ENCODE data around the gene TTC7B.

Gene TTC7B

DNA sequence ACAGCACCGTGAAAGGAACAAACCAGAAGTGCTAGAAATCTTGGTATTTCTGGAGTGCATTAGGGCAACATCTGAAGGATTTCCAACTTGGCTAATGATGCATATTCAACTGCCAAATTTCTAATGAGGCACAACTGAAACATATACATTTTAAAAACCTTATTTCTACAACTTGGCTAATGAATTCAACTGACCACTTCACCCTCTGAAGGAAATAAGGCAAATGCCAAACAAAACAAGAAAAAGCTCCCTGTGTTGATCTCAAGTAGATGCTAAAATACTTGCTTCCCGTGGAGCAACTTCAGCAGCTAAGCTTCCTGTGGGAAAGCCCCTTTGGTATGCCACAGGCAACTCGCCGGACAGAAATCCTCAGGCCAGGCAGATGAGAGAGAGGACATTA is 167.1 kb downstream of the TTC7B start:
- Histone ChIP-seq H3K4me1 (ENCODE audit: control insufficient read depth, insufficient read depth, low read length, poor library complexity, severe bottlenecking) (no peaks in the 10 kb centered on the region), H3K9me3 (ENCODE audit: control insufficient read depth, low read length) (no peaks in the 10 kb centered on the region), H3K4me3 (ENCODE audit: insufficient read depth, low read depth, low read length, poor library complexity, severe bottlenecking) (no peak overlapping the region), H3K36me3 (ENCODE audit: control insufficient read depth, insufficient read depth, low read length) (no peaks in the 10 kb centered on the region), H3K27ac (ENCODE audit: insufficient read depth, low read length, poor library complexity, severe bottlenecking) (no peak overlapping the region), H3K27me3 (replicated peaks; ENCODE audit: control insufficient read depth, insufficient read depth, low read length, poor library complexity, severe bottlenecking) (no peaks in the 10 kb centered on the region)
- DNase-seq = no peak

DNA sequence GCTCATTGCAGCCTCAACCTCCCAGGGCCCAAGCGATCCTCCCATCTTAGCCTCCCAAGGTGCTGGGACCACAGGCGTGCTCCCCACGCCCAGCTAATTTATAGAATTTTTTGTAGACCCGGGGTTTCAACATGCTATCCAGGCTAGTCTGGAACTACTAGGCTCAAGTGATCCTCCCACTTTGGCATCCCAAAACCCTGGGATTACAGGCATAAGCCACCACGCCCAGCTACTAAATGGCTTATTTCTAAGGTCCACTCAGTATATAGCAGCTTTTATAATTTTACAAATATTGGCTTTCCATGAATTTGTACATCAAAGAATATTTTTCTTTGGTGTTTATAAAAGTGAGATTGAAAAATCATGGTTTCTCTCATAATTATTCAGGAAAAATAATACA is 167.8 kb downstream of the TTC7B start:
- Histone ChIP-seq H3K36me3 (ENCODE audit: control insufficient read depth, insufficient read depth, low read length) (no peaks in the 10 kb centered on the region), H3K9me3 (ENCODE audit: control insufficient read depth, low read length) (no peaks in the 10 kb centered on the region), H3K4me1 (ENCODE audit: control insufficient read depth, insufficient read depth, low read length, poor library complexity, severe bottlenecking) (no peaks in the 10 kb centered on the region), H3K4me3 (ENCODE audit: insufficient read depth, low read depth, low read length, poor library complexity, severe bottlenecking) (no peak overlapping the region), H3K27ac (ENCODE audit: insufficient read depth, low read length, poor library complexity, severe bottlenecking) (no peak overlapping the region), H3K27me3 (replicated peaks; ENCODE audit: control insufficient read depth, insufficient read depth, low read length, poor library complexity, severe bottlenecking) (no peaks in the 10 kb centered on the region)
- DNase-seq = no peak

DNA sequence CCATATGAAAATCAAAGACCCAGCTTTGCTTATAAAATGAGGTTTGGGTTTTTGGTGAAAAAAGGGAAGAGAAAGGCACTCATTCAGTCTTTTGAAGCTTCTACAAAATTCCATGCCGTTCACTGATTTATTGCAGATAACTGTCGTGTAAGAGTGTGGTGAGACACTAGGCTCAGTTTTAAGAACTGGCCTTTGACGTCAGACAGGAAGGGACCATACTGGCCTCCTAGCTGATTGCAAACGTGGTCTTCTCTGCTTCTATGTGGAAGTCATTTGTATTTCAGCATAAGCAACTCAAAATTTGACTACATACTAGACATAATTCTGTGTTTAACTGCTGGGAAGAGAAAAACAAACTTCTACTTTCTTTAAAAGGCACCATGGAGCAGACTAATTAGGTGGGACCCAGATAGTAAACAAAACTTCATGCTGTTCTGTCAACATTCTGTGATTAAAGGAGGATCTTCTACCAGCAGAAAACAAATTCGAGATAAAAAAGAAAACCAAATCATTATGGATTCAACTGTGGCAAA is 168.7 kb downstream of the TTC7B start:
- H3K36me3 ChIP-seq (ENCODE audit: control insufficient read depth, insufficient read depth, low read length) = no peaks in the 10 kb centered on the region

DNA sequence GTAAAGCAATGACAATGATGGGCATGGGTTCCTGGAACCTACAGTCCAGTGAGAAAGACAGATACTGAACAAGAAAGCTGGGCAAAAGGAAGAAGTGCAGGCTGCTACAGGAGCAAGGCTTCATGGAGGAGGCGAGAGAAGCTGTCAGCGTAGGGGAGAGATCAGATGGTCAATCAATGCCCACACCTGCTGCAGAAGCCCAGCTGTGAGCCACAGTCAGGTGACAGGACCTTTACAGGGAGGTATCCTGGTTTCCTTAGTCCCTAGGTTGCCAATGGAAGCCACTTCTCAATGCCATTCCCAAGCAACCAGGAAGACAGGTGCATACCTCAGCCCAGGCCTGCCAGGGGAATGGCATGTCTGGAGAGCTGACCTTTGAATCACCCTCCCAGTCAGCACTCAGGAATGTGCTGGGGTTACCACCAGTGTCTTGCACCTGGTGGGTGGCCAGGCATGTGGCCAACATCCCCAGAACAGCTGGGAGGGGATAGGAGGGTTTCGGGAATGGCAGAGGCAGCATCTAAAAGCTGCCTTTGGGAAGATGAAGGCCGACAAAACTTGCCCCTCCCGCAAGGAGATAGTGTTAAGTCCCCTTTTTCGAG is 170.3 kb downstream of the TTC7B start:
- H3K36me3 ChIP-seq (ENCODE audit: control insufficient read depth, insufficient read depth, low read length) = no peaks in the 10 kb centered on the region
- no peak overlapping the region for H3K27ac ChIP-seq (ENCODE audit: insufficient read depth, low read length, poor library complexity, severe bottlenecking)
- DNase-seq = no peak
- H3K4me1 ChIP-seq (ENCODE audit: control insufficient read depth, insufficient read depth, low read length, poor library complexity, severe bottlenecking) = no peaks in the 10 kb centered on the region
- no peaks in the 10 kb centered on the region for H3K27me3 ChIP-seq (replicated peaks; ENCODE audit: control insufficient read depth, insufficient read depth, low read length, poor library complexity, severe bottlenecking)
- no peak overlapping the region for H3K4me3 ChIP-seq (ENCODE audit: insufficient read depth, low read depth, low read length, poor library complexity, severe bottlenecking)
- H3K9me3 ChIP-seq (ENCODE audit: control insufficient read depth, low read length) = no peaks in the 10 kb centered on the region

More for the DNA sequence above, 168.7 kb downstream of the TTC7B start:
- no peak for DNase-seq
- H3K9me3 ChIP-seq (ENCODE audit: control insufficient read depth, low read length) = no peaks in the 10 kb centered on the region
- no peak overlapping the region for H3K4me3 ChIP-seq (ENCODE audit: insufficient read depth, low read depth, low read length, poor library complexity, severe bottlenecking)
- no peaks in the 10 kb centered on the region for H3K4me1 ChIP-seq (ENCODE audit: control insufficient read depth, insufficient read depth, low read length, poor library complexity, severe bottlenecking)
- no peak overlapping the region for H3K27ac ChIP-seq (ENCODE audit: insufficient read depth, low read length, poor library complexity, severe bottlenecking)
- H3K27me3 ChIP-seq (replicated peaks; ENCODE audit: control insufficient read depth, insufficient read depth, low read length, poor library complexity, severe bottlenecking) = no peaks in the 10 kb centered on the region

DNA sequence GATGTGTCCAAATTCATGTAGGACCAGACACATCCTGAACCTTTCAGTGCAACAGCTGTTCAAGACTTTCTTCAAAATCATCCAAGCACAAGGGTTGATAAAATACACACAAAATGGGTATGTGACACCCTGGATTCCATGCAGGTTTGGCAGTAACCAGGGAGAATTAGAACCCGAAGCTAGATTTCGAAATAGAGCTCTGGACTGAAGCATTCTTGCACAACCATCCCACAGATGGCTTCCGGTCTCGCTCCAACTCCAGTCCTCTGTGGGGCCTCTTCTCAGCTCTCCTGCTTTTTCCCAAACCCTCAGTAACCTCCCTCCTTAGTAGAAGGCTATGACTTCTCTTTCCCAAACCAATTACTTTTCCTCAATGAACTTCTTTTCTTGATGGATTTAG is 171.3 kb downstream of the TTC7B start:
- no peak for DNase-seq
- H3K36me3 ChIP-seq (ENCODE audit: control insufficient read depth, insufficient read depth, low read length) = no peaks in the 10 kb centered on the region
- H3K4me3 ChIP-seq (ENCODE audit: insufficient read depth, low read depth, low read length, poor library complexity, severe bottlenecking) = no peak overlapping the region
- H3K9me3 ChIP-seq (ENCODE audit: control insufficient read depth, low read length) = no peaks in the 10 kb centered on the region
- H3K4me1 ChIP-seq (ENCODE audit: control insufficient read depth, insufficient read depth, low read length, poor library complexity, severe bottlenecking) = no peaks in the 10 kb centered on the region
- no peaks in the 10 kb centered on the region for H3K27me3 ChIP-seq (replicated peaks; ENCODE audit: control insufficient read depth, insufficient read depth, low read length, poor library complexity, severe bottlenecking)
- no peak overlapping the region for H3K27ac ChIP-seq (ENCODE audit: insufficient read depth, low read length, poor library complexity, severe bottlenecking)

DNA sequence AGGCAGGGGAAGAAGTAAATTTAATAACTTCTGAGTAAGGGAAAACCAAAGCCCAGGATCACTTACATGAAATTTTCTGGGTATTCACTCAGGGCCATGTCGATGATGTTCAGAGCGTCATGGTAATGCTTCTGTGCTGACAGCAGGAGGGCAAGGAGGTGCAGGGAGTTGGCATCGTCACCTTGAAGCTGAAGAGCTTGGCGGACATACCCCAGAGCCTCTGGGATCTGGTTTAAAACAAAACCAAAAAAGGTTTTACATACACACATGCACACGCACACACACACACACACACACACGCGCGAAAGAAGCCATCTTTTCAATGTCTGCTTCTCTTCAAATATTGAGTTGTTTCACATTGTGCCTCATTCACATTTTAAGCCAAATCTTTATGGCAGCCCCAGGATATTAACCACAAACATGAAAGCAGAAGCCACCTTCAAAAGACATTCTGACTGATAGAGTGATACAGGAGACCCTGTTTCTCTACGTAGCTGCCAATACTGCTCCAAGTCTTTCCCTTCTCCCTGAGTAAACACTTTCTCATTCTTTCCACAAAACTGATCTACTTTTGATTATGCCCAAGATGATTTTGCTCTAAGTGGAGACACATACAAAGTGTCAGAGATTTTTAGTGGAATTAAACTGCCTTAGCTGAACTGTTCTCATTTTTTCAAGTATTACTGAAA is 172.1 kb downstream of the TTC7B start:
- H3K4me3 ChIP-seq (ENCODE audit: insufficient read depth, low read depth, low read length, poor library complexity, severe bottlenecking) = no peak overlapping the region
- no peaks in the 10 kb centered on the region for H3K9me3 ChIP-seq (ENCODE audit: control insufficient read depth, low read length)
- H3K4me1 ChIP-seq (ENCODE audit: control insufficient read depth, insufficient read depth, low read length, poor library complexity, severe bottlenecking) = no peaks in the 10 kb centered on the region
- DNase-seq = no peak
- no peaks in the 10 kb centered on the region for H3K36me3 ChIP-seq (ENCODE audit: control insufficient read depth, insufficient read depth, low read length)
- H3K27me3 ChIP-seq (replicated peaks; ENCODE audit: control insufficient read depth, insufficient read depth, low read length, poor library complexity, severe bottlenecking) = no peaks in the 10 kb centered on the region
- no peak overlapping the region for H3K27ac ChIP-seq (ENCODE audit: insufficient read depth, low read length, poor library complexity, severe bottlenecking)

DNA sequence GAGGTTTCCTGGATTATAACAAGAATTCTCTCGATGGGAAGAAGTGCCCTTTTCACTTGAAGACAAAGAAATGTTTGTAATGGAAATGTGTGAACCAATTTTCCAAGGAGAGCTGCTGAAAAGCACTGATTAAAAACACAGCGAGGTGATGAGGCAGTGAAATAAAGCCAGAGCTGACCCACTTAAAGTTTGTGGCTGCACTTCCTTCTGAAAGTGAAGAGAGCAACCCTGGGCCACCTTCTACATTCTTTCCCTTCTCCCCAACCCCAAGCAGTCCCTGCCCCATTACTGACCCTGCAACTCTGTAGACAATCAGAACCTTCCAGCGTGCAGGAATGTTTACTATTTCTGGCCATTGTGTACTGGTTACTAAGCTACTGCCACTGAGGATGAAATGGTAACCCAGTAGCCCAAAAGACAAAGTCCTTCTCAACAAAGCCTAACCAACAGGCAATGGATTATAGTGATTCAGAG is 173.9 kb downstream of the TTC7B start:
- Histone ChIP-seq H3K27ac (ENCODE audit: insufficient read depth, low read length, poor library complexity, severe bottlenecking) (no peak overlapping the region), H3K36me3 (ENCODE audit: control insufficient read depth, insufficient read depth, low read length) (no peaks in the 10 kb centered on the region), H3K4me1 (ENCODE audit: control insufficient read depth, insufficient read depth, low read length, poor library complexity, severe bottlenecking) (no peaks in the 10 kb centered on the region), H3K27me3 (replicated peaks; ENCODE audit: control insufficient read depth, insufficient read depth, low read length, poor library complexity, severe bottlenecking) (no peaks in the 10 kb centered on the region), H3K4me3 (ENCODE audit: insufficient read depth, low read depth, low read length, poor library complexity, severe bottlenecking) (no peak overlapping the region), H3K9me3 (ENCODE audit: control insufficient read depth, low read length) (no peaks in the 10 kb centered on the region)
- no peak for DNase-seq

DNA sequence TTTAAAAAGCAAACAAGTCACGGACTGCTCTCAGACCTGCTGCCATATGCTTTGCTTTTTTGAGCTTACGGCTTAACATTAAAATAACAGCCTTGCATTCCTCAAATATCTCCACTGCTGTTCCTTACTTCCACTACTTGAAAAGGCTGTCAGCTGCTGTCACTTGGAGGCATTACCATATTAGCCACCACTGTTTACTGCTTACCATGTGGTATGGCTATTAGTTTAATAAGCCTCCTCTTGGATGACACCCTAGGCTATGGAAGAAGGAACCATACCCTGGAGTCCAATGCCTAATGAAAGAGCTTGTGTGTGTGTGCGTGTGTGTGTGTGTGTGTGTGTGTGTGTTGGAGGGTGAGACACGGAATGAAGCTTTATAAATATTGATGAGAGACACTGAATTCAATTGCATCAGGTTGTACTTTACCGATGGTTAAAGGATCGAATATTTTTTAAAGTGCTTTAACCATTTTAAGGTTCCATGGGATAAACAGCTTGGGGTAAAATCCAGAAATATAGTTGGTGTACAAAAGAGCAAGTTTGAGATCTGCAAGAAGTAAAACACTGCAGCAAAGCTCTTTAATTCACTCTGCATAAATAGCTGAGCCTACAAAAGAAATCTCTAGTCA is 174.5 kb downstream of the TTC7B start:
- Histone ChIP-seq H3K27ac (ENCODE audit: insufficient read depth, low read length, poor library complexity, severe bottlenecking) (no peak overlapping the region), H3K27me3 (replicated peaks; ENCODE audit: control insufficient read depth, insufficient read depth, low read length, poor library complexity, severe bottlenecking) (no peaks in the 10 kb centered on the region), H3K4me1 (ENCODE audit: control insufficient read depth, insufficient read depth, low read length, poor library complexity, severe bottlenecking) (no peaks in the 10 kb centered on the region), H3K9me3 (ENCODE audit: control insufficient read depth, low read length) (no peaks in the 10 kb centered on the region), H3K36me3 (ENCODE audit: control insufficient read depth, insufficient read depth, low read length) (no peaks in the 10 kb centered on the region), H3K4me3 (ENCODE audit: insufficient read depth, low read depth, low read length, poor library complexity, severe bottlenecking) (no peak overlapping the region)
- no peak for DNase-seq

DNA sequence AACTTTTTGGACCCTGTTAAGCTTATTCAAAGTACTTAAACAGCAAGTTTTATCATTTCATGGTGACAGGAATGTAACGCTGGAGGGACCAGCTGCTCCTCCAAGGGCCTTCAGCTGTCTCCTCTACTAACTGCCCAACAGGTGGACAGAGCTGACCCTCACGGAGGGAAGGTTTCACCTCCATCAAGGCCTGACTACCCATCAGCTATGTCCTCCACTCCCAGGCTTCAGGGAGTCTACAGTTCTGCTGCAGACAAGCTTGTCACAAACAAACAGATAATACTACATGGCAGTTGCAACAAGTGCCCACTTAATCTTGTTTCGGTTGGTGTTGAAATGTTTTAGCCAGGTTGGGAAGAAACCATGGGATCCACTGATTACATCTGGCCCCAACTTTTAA is 175.1 kb downstream of the TTC7B start:
- Histone ChIP-seq H3K4me3 (ENCODE audit: insufficient read depth, low read depth, low read length, poor library complexity, severe bottlenecking) (no peak overlapping the region), H3K27me3 (replicated peaks; ENCODE audit: control insufficient read depth, insufficient read depth, low read length, poor library complexity, severe bottlenecking) (no peaks in the 10 kb centered on the region), H3K4me1 (ENCODE audit: control insufficient read depth, insufficient read depth, low read length, poor library complexity, severe bottlenecking) (no peaks in the 10 kb centered on the region), H3K36me3 (ENCODE audit: control insufficient read depth, insufficient read depth, low read length) (no peaks in the 10 kb centered on the region), H3K27ac (ENCODE audit: insufficient read depth, low read length, poor library complexity, severe bottlenecking) (no peak overlapping the region), H3K9me3 (ENCODE audit: control insufficient read depth, low read length) (no peaks in the 10 kb centered on the region)
- DNase-seq = no peak

DNA sequence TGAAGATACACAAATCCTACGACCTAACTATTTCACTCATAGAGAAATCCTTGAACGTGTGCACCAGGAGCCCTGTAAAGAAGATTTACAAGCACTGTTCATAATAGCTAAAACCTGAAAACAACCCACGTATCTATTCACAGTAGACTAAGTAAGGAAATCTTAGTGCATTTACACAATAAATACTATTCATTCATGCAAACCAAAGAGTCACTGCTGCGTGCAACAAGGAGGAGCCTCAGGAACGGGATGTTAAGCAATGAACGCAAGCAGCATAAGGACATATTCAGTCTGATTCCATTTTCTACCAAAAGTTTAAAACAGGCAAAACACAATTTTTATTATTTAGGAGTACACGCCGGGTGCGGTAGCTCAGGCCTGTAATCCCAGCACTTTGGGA is 176.6 kb downstream of the TTC7B start:
- Histone ChIP-seq H3K36me3 (ENCODE audit: control insufficient read depth, insufficient read depth, low read length) (no peaks in the 10 kb centered on the region), H3K4me3 (ENCODE audit: insufficient read depth, low read depth, low read length, poor library complexity, severe bottlenecking) (no peak overlapping the region), H3K4me1 (ENCODE audit: control insufficient read depth, insufficient read depth, low read length, poor library complexity, severe bottlenecking) (no peaks in the 10 kb centered on the region), H3K27me3 (replicated peaks; ENCODE audit: control insufficient read depth, insufficient read depth, low read length, poor library complexity, severe bottlenecking) (no peaks in the 10 kb centered on the region), H3K27ac (ENCODE audit: insufficient read depth, low read length, poor library complexity, severe bottlenecking) (no peak overlapping the region), H3K9me3 (ENCODE audit: control insufficient read depth, low read length) (no peaks in the 10 kb centered on the region)
- DNase-seq = no peak
